ENCODE results near the gene ZNF442. TPM values are rescaled to one million over a fixed set of nuclear protein-coding genes. Genes with fewer than 3 reads are reported as not detected.
A peak's percentile ranks its signal among the peaks of the same experiment; 100 is the strongest.
"Not testable (repeated sequence)": the region's sequence is repeated elsewhere in the genome, so short reads cannot be mapped to it uniquely, and the experiment has no call there.

The ZNF442 gene
- total and polyA plus RNA-seq, 3 experiments from 2014 or later = 1.1 to 2.5 (median 2.2) TPM

GRCh38 chr19:12314553-12314952, 50.9 kb downstream of the ZNF442 start:
- Histone ChIP-seq H3K4me1 (ENCODE audit: insufficient read depth, low read length) (no peaks in the 10 kb centered on the region), H3K27ac (ENCODE audit: low read depth, low read length) (no peak overlapping the region), H3K4me3 (ENCODE audit: low read length) (no peak overlapping the region), H3K9me3 (ENCODE audit: low read length) (peaks cover 12% of the 10 kb centered on the region), H3K27me3 (ENCODE audit: insufficient read depth, low read length, poor library complexity, severe bottlenecking) (no peaks in the 10 kb centered on the region), H3K36me3 (ENCODE audit: insufficient read depth, low read length) (peaks cover 11% of the 10 kb centered on the region)
- CTCF ChIA-PET = no interaction called here
- Mint-ChIP-seq H3K36me3 (peaks cover 17 to 36% (median 24%) of the 10 kb centered on the region in 3 donors), H3K27me3 (no peaks in the 10 kb centered on the region), H3K27ac (no peak overlapping the region), H3K9me3 (peaks cover 13 to 29% (median 26%) of the 10 kb centered on the region in 5 donors), H3K4me1 (peaks cover 0 to 7% (median 6%) of the 10 kb centered on the region in 3 donors), H3K4me3 (peak overlapping the region in 1 of 7 donors; percentile 27)
- DNase-seq = no peak
- POLR2A ChIA-PET = interaction anchor here (0.6 to 1.4 kb wide), 5 partner anchors 10 to 58 kb away, joined by 3 to 6 read pairs (median 5); partner anchors contain the start of gene ZNF563

- H3K4me1 Mint-ChIP-seq; H3K27ac ChIP-seq (ENCODE audit: low read depth, low read length); H3K4me3 ChIP-seq (ENCODE audit: low read length); H3K4me1 ChIP-seq (ENCODE audit: insufficient read depth, low read length); H3K36me3 ChIP-seq (ENCODE audit: insufficient read depth, low read length); H3K9me3 Mint-ChIP-seq; H3K36me3 Mint-ChIP-seq; H3K27me3 ChIP-seq (ENCODE audit: insufficient read depth, low read length, poor library complexity, severe bottlenecking); H3K4me3 Mint-ChIP-seq; H3K27ac Mint-ChIP-seq; H3K27me3 Mint-ChIP-seq; H3K9me3 ChIP-seq (ENCODE audit: low read length); DNase-seq: not testable (repeated sequence)
- ChIA-PET CTCF (interaction anchor here (0.5 kb wide), 1 partner anchor 1553 kb away, joined by 3 read pairs; no protein-coding TSS in a partner anchor), POLR2A (interaction anchor here (0.6 kb wide), 1 partner anchor 184 kb away, joined by 3 read pairs; no protein-coding TSS in a partner anchor)
Measured at GRCh38 chr19:12308891-12309290, 56.6 kb downstream of the ZNF442 start.

Other genes with a start within 250 kb of the ZNF442 start
- gene ZNF20, start 225.3 kb downstream of the ZNF442 start, total RNA-seq = 1 to 10 TPM; 2.5 to 3.7 TPM
- gene ZNF20, start 225.3 kb downstream of the ZNF442 start, polyA plus RNA-seq = 3.0 TPM
- gene ZNF625, start 208.9 kb downstream of the ZNF442 start, total RNA-seq = 1 to 10 TPM; 3.3 to 3.8 TPM
- gene ZNF625, start 208.9 kb downstream of the ZNF442 start, polyA plus RNA-seq = 0.39 TPM
- 10 to 100 TPM; 13.0 to 16.0 TPM for gene ZNF136, start 202.6 kb downstream of the ZNF442 start, total RNA-seq
- gene ZNF136, start 202.6 kb downstream of the ZNF442 start, polyA plus RNA-seq = 17.4 TPM
- gene ZNF44, start 70.8 kb downstream of the ZNF442 start, total RNA-seq = 10 to 100 TPM; 12.3 to 12.6 TPM
- gene ZNF44, start 70.8 kb downstream of the ZNF442 start, polyA plus RNA-seq = 27.8 TPM
- 1 to 10 TPM; 2.8 to 3.5 TPM for gene ZNF563, start 32.0 kb downstream of the ZNF442 start, total RNA-seq
- 3.5 TPM for gene ZNF563, start 32.0 kb downstream of the ZNF442 start, polyA plus RNA-seq
- 1 to 10 TPM; 3.6 TPM for gene ZNF799, start 35.6 kb upstream of the ZNF442 start, total RNA-seq
- gene ZNF799, start 35.6 kb upstream of the ZNF442 start, polyA plus RNA-seq = 7.2 TPM
- 1 to 10 TPM; 4.2 to 4.6 TPM for gene ZNF443, start 75.3 kb upstream of the ZNF442 start, total RNA-seq
- 2.5 TPM for gene ZNF443, start 75.3 kb upstream of the ZNF442 start, polyA plus RNA-seq
- gene ZNF709, start 119.1 kb upstream of the ZNF442 start, total RNA-seq = 1 to 10 TPM; 2.5 TPM
- 1.1 TPM for gene ZNF709, start 119.1 kb upstream of the ZNF442 start, polyA plus RNA-seq
- gene ZNF564, start 185.8 kb upstream of the ZNF442 start, total RNA-seq = 1 to 10 TPM; 7.4 to 8.0 TPM
- 16.7 TPM for gene ZNF564, start 185.8 kb upstream of the ZNF442 start, polyA plus RNA-seq
- 1 to 10 TPM; 8.0 to 8.4 TPM for gene ZNF490, start 245.1 kb upstream of the ZNF442 start, total RNA-seq
- gene ZNF490, start 245.1 kb upstream of the ZNF442 start, polyA plus RNA-seq = 6.9 TPM
- 10 to 100 TPM; 23.6 to 23.8 TPM for gene ZNF791, start 245.2 kb upstream of the ZNF442 start, total RNA-seq
- 21.3 TPM for gene ZNF791, start 245.2 kb upstream of the ZNF442 start, polyA plus RNA-seq

Measured in CD8-positive, alpha-beta memory T cell (primary cell).